COLO668 (cell line): ENCODE measurements around the gene FAM228A.
"Not testable (repeated sequence)": the region's sequence is repeated elsewhere in the genome, so short reads cannot be mapped to it uniquely, and the experiment has no call there.

Source experiments
- DNase-seq: peaks from one replicate; lab custom pipeline; 2025; ENCODE audit not compliant: unreplicated experiment; lab: John Stamatoyannopoulos, UW

The FAM228A gene

GRCh38 chr2:24174851-24175277 lies at the start of gene FAM228A:
TSS of gene FAM228A (plus strand) at chr2:24175053. CDS start at chr2:24175481, 428 bp downstream.
- DNase-seq, result no peak

- DNase-seq, result no peak
Observed at GRCh38 chr2:24125956-24126355, 48.9 kb upstream of the FAM228A start.

- DNase-seq, result no peak
Observed at GRCh38 chr2:24132543-24132942, 42.3 kb upstream of the FAM228A start.

GRCh38 chr2:24140305-24140704 lies 34.5 kb upstream of the FAM228A start:
- not testable (repeated sequence) for DNase-seq

- DNase-seq, result no peak
Observed at GRCh38 chr2:24147364-24147763, 27.5 kb upstream of the FAM228A start.

GRCh38 chr2:24152413-24153197 lies 22.2 kb upstream of the FAM228A start:
- no peak for DNase-seq

- DNase-seq, result no peak
Observed at GRCh38 chr2:24153478-24153877, 21.4 kb upstream of the FAM228A start.

- DNase-seq, result no peak
Observed at GRCh38 chr2:24158131-24158530, 16.7 kb upstream of the FAM228A start.

GRCh38 chr2:24159708-24160107 lies 15.1 kb upstream of the FAM228A start:
- no peak for DNase-seq

GRCh38 chr2:24160761-24161160 lies 14.1 kb upstream of the FAM228A start:
- DNase-seq, result no peak

GRCh38 chr2:24162494-24162893 lies 12.4 kb upstream of the FAM228A start:
- DNase-seq, result no peak

GRCh38 chr2:24163186-24163585 lies 11.7 kb upstream of the FAM228A start:
- DNase-seq, result no peak

GRCh38 chr2:24163601-24164000 lies 11.3 kb upstream of the FAM228A start:
- DNase-seq, result no peak

GRCh38 chr2:24164416-24164973 lies 10.4 kb upstream of the FAM228A start:
- peak; percentile 46 for DNase-seq

- no peak for DNase-seq
Observed at GRCh38 chr2:24169023-24169422, 5.8 kb upstream of the FAM228A start.

GRCh38 chr2:24175631-24176187 lies 856 bp downstream of the FAM228A start:
- DNase-seq, result no peak

- DNase-seq, result no peak
Observed at GRCh38 chr2:24176326-24176725, 1.5 kb downstream of the FAM228A start.

GRCh38 chr2:24179683-24180082 lies 4.8 kb downstream of the FAM228A start:
- no peak for DNase-seq

- DNase-seq, result peak; percentile 48
Observed at GRCh38 chr2:24181849-24182248, 7.0 kb downstream of the FAM228A start.

- DNase-seq, result peak; percentile 37
Observed at GRCh38 chr2:24182507-24182906, 7.7 kb downstream of the FAM228A start.

GRCh38 chr2:24183366-24184069 lies 8.7 kb downstream of the FAM228A start:
- DNase-seq, result no peak

GRCh38 chr2:24189551-24189950 lies 14.7 kb downstream of the FAM228A start:
- no peak for DNase-seq
